GM23338 (cell line): ENCODE data around the gene ERGIC3. TPM values are rescaled to one million over a fixed set of nuclear protein-coding genes. Genes with fewer than 3 reads are reported as not detected.

Experiments
- ATAC-seq: fragments of 200-7000 bp; cut with Tn5 transposase; 3 replicates; pipeline ENCODE4 v1.9.1; 2020
- DNase-seq: peaks from one replicate; pipeline ENCODE4 v3.0.0-alpha.2; 2015; ENCODE audit warnings: low spot score
- H2AFZ ChIP-seq: fragments of 200-600 bp; sonication (generic); 2 replicates; pipeline ENCODE4 v1.8.0; 2016; ENCODE audit warnings: antibody characterized with exemption, mild to moderate bottlenecking, moderate library complexity
- H3F3A ChIP-seq: fragments of 200-600 bp; sonication (generic); replicated peaks from 2 replicates; pipeline ENCODE4 v1.8.0; 2017; ENCODE audit warnings: antibody characterized with exemption, mixed run types, low read depth
- H3K27ac ChIP-seq: fragments of 200-600 bp; sonication (generic); 2 replicates; pipeline ENCODE4 v1.6.1; 2016; ENCODE audit warnings: low read depth
- H3K27me3 ChIP-seq: fragments of 200-600 bp; sonication (generic); 2 replicates; pipeline ENCODE4 v1.8.0; 2016; ENCODE audit warnings: mild to moderate bottlenecking, mixed run types, moderate library complexity; ENCODE audit not compliant: insufficient read depth
- H3K36me3 ChIP-seq: fragments of 200-600 bp; sonication (generic); 2 replicates; pipeline ENCODE4 v1.8.0; 2016; ENCODE audit warnings: mild to moderate bottlenecking; ENCODE audit not compliant: insufficient read depth
- H3K4me1 ChIP-seq: fragments of 200-600 bp; sonication (generic); 2 replicates; pipeline ENCODE4 v1.8.0; 2016; ENCODE audit warnings: mild to moderate bottlenecking, moderate library complexity; ENCODE audit not compliant: insufficient read depth
- H3K4me2 ChIP-seq: fragments of 200-600 bp; sonication (generic); 2 replicates; pipeline ENCODE4 v1.7.1; 2017; ENCODE audit warnings: mixed run types
- H3K4me3 ChIP-seq: fragments of 200-600 bp; sonication (generic); 2 replicates; pipeline ENCODE4 v1.6.1; 2016; ENCODE audit warnings: mixed run types
- H3K79me2 ChIP-seq: fragments of 200-600 bp; sonication (generic); replicated peaks from 2 replicates; pipeline ENCODE4 v1.8.0; 2017; ENCODE audit warnings: mild to moderate bottlenecking; ENCODE audit not compliant: insufficient read depth
- H3K9me2 ChIP-seq: fragments of 200-600 bp; sonication (generic); 2 replicates; pipeline ENCODE4 v1.8.0; 2017; ENCODE audit not compliant: insufficient read depth
- H4K20me1 ChIP-seq: fragments of 200-600 bp; sonication (generic); replicated peaks from 2 replicates; pipeline ENCODE4 v1.8.0; 2017; ENCODE audit warnings: mild to moderate bottlenecking; ENCODE audit not compliant: insufficient read depth
- H3K27ac Mint-ChIP-seq: 2 replicates; pipeline ENCODE4 v1.8.0; 2020; ENCODE audit warnings: inconsistent platforms, mild to moderate bottlenecking, moderate library complexity, mixed read lengths
- H3K27me3 Mint-ChIP-seq: 3 replicates; pipeline ENCODE4 v1.8.0; 2022; ENCODE audit warnings: low read depth, mild to moderate bottlenecking, moderate library complexity, mixed read lengths, inconsistent platforms; ENCODE audit not compliant: insufficient read depth, poor library complexity
- H3K36me3 Mint-ChIP-seq: 3 replicates; pipeline ENCODE4 v1.8.0; 2021; ENCODE audit warnings: low read depth, mild to moderate bottlenecking, inconsistent platforms, moderate library complexity, mixed read lengths
- H3K4me1 Mint-ChIP-seq: 3 replicates; pipeline ENCODE4 v1.8.0; 2020; ENCODE audit warnings: mild to moderate bottlenecking, inconsistent platforms, mixed read lengths
- H3K4me3 Mint-ChIP-seq: 3 replicates; pipeline ENCODE4 v1.8.0; 2021; ENCODE audit warnings: moderate library complexity, mild to moderate bottlenecking, inconsistent platforms, mixed read lengths
- H3K9me3 Mint-ChIP-seq: 3 replicates; pipeline ENCODE4 v1.8.0; 2020; ENCODE audit warnings: moderate library complexity, mild to moderate bottlenecking, inconsistent platforms, mixed read lengths
- EZH2 ChIP-seq: fragments of 200-600 bp; sonication (generic); IDR thresholded peaks from one replicate; pipeline ENCODE4 v1.8.0; 2017; ENCODE audit warnings: antibody characterized with exemption, mild to moderate bottlenecking, low read depth; ENCODE audit not compliant: unreplicated experiment
- NANOG ChIP-seq: IDR thresholded peaks from 2 replicates; pipeline ENCODE4 v1.6.1; 2016; ENCODE audit warnings: antibody characterized with exemption, borderline replicate concordance
- REST ChIP-seq: IDR thresholded peaks from one replicate; pipeline ENCODE4 v1.6.1; 2018; ENCODE audit warnings: antibody characterized with exemption; ENCODE audit not compliant: unreplicated experiment
- ZNF114 ChIP-seq: fragments of 250-450 bp; sonication (Bioruptor Pico); IDR thresholded peaks from 2 replicates; pipeline ENCODE4 v1.5.0; 2020; ENCODE audit warnings: mild to moderate bottlenecking, moderate library complexity
- polyA plus RNA-seq: library from polyadenylated mRNA; unstranded; fragments of >200 nt; fragmentation: Nextera tagmentation; extraction: Ambion mirVana; gene quantifications from 2 replicates; pipeline ENCODE4 v1.2.1, GENCODE V29; 2016
- total RNA-seq: library from RNA; depleted of rRNA; stranded (reverse); fragments of >200 nt; shearing (Covaris generic); gene quantifications from 2 replicates; pipeline ENCODE4 v1.2.3, GENCODE V29; 2014
- TF ChIP-seq, protein P1 (sequence below), 2 experiments: fragments of 200-600 bp in 1 of 2; sonication (generic) in 1 of 2; conservative IDR thresholded peaks; 2 replicates each; pipeline versions ENCODE4 v1.5.1 to v1.6.1; 2016 to 2017; ENCODE audit warnings: antibody characterized with exemption in 2 of 2, low read depth in 2 of 2, mild to moderate bottlenecking in 2 of 2, moderate library complexity in 1 of 2

The ERGIC3 gene
- total and polyA plus RNA-seq, 2 experiments from 2014 or later: 139 to 147 TPM

GRCh38 chr20:35603695-35604448, 62.0 kb downstream of the ERGIC3 start:
- Histone ChIP-seq H3K27ac (no peak overlapping the region), H3K4me3 (no peak overlapping the region), H3K27me3 (peaks cover 48% of the 10 kb centered on the region), H3K4me2 (no peak overlapping the region), H3K9me2 (no peaks in the 10 kb centered on the region), H3K79me2 (no peaks in the 10 kb centered on the region), H3K36me3 (no peaks in the 10 kb centered on the region), H3K4me1 (peaks cover 4% of the 10 kb centered on the region), H3F3A (no peaks in the 10 kb centered on the region), H2AFZ (no peak overlapping the region), H4K20me1 (no peaks in the 10 kb centered on the region)
- H3K4me1 Mint-ChIP-seq: peaks cover 13% of the 10 kb centered on the region
- no peaks in the 10 kb centered on the region; the same call in 1 of the 3 replicates for H3K36me3 Mint-ChIP-seq
- no peaks in the 10 kb centered on the region; the same call in 2 of the 3 replicates for H3K9me3 Mint-ChIP-seq
- no peak for ATAC-seq
- H3K4me3 Mint-ChIP-seq: no peak overlapping the region
- H3K27me3 Mint-ChIP-seq: peaks cover 39% of the 10 kb centered on the region
- no peak overlapping the region for H3K27ac Mint-ChIP-seq
- TF ChIP-seq ZNF114 (CRISPR knock-in tag) (no peak), EZH2 (no peak), REST (no peak)
- DNase-seq: no peak

- peak; percentile 92 for DNase-seq
- TF ChIP-seq, protein P1, sequence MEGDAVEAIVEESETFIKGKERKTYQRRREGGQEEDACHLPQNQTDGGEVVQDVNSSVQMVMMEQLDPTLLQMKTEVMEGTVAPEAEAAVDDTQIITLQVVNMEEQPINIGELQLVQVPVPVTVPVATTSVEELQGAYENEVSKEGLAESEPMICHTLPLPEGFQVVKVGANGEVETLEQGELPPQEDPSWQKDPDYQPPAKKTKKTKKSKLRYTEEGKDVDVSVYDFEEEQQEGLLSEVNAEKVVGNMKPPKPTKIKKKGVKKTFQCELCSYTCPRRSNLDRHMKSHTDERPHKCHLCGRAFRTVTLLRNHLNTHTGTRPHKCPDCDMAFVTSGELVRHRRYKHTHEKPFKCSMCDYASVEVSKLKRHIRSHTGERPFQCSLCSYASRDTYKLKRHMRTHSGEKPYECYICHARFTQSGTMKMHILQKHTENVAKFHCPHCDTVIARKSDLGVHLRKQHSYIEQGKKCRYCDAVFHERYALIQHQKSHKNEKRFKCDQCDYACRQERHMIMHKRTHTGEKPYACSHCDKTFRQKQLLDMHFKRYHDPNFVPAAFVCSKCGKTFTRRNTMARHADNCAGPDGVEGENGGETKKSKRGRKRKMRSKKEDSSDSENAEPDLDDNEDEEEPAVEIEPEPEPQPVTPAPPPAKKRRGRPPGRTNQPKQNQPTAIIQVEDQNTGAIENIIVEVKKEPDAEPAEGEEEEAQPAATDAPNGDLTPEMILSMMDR (conservative IDR thresholded peaks at IDR 0.05; ENCODE audit: low read depth in 2 of 2): peak; percentile 72 to 82
- no peak for TF ChIP-seq NANOG
- Mint-ChIP-seq H3K4me1 (peaks cover 9% of the 10 kb centered on the region), H3K36me3 (no peaks in the 10 kb centered on the region; the same call in 1 of the 3 replicates), H3K27ac (no peak overlapping the region), H3K9me3 (no peaks in the 10 kb centered on the region; the same call in 2 of the 3 replicates), H3K4me3 (no peak overlapping the region), H3K27me3 (peaks cover 37% of the 10 kb centered on the region)
- H3K4me1 ChIP-seq: peaks cover 4% of the 10 kb centered on the region
- ATAC-seq: peak; percentile 44
- H3K27ac ChIP-seq: no peak overlapping the region
- peaks cover 48% of the 10 kb centered on the region for H3K27me3 ChIP-seq
- no peaks in the 10 kb centered on the region for H3K36me3 ChIP-seq
- H3K9me2 ChIP-seq: no peaks in the 10 kb centered on the region
- no peaks in the 10 kb centered on the region for H3K79me2 ChIP-seq
- no peaks in the 10 kb centered on the region for H3F3A ChIP-seq
- no peaks in the 10 kb centered on the region for H4K20me1 ChIP-seq
- H2AFZ ChIP-seq: no peak overlapping the region
- 0 out of 2 replicates have a peak overlapping the region, but pooled peaks have one; percentile 40 for H3K4me2 ChIP-seq
- H3K4me3 ChIP-seq: no peak overlapping the region
These were observed 62.5 kb downstream of the ERGIC3 start for GRCh38 chr20:35604449-35604747.
